ENCODE measurements around the gene ZNF621. TPM values are rescaled to one million over a fixed set of nuclear protein-coding genes. Genes with fewer than 3 reads are reported as not detected.

Gene ZNF621
- total RNA-seq (2014; rRNA removed; shearing (Covaris generic)): 6.4 and 9.4 TPM in 2 replicates

DNA sequence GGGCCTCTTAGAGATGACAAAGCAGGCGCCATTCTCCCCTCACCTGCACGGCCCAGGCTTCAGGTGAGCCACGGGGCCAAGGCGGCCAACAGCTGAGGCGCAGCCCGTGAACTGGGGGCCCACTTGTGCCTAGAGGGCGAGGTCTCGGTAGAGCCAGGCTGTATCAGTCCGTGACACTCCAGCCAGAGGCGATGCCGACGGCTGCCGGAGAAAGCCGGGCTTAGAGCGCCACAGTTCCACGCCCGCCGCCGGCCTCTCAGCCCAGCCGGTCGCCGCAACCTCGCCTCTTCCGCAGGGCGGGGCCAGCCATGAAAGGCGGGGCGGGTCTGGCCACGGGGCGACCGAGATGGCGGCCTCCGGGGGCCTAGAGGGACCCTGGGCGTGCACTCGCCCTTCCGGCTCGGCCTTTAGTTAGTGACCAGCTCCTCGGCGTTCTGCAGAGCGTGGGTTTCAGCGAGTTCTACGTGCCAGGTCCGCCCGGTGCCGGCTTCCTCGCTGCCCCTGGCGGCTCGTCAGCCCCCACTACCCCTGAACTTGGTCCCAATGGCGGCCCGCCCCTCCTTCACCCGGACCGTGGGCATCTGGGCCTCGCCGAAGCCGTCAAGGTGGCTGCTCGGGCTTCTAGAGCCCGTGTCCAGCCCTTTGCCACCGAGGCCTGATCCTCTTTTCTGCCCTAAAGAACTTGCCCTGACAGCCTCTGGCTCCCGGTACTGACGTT, at the start of gene ZNF621:
TSS of gene ZNF621 (plus strand) at position 393 of the 718 bp plus-strand sequence. CDS start 881 bp downstream, outside the sequence.
- Histone ChIP-seq H3K36me3 (replicated peaks; ENCODE audit: control insufficient read depth, insufficient read depth, low read length) (peaks cover 2% of the 10 kb centered on the region), H3K4me3 (ENCODE audit: insufficient read depth, low read depth, low read length) (peak within 1 kb of the TSS; percentile 92), H3K27me3 (ENCODE audit: control insufficient read depth, insufficient read depth, low read length) (no peaks in the 10 kb centered on the region)
- DNase-seq: peak; percentile 96

DNA sequence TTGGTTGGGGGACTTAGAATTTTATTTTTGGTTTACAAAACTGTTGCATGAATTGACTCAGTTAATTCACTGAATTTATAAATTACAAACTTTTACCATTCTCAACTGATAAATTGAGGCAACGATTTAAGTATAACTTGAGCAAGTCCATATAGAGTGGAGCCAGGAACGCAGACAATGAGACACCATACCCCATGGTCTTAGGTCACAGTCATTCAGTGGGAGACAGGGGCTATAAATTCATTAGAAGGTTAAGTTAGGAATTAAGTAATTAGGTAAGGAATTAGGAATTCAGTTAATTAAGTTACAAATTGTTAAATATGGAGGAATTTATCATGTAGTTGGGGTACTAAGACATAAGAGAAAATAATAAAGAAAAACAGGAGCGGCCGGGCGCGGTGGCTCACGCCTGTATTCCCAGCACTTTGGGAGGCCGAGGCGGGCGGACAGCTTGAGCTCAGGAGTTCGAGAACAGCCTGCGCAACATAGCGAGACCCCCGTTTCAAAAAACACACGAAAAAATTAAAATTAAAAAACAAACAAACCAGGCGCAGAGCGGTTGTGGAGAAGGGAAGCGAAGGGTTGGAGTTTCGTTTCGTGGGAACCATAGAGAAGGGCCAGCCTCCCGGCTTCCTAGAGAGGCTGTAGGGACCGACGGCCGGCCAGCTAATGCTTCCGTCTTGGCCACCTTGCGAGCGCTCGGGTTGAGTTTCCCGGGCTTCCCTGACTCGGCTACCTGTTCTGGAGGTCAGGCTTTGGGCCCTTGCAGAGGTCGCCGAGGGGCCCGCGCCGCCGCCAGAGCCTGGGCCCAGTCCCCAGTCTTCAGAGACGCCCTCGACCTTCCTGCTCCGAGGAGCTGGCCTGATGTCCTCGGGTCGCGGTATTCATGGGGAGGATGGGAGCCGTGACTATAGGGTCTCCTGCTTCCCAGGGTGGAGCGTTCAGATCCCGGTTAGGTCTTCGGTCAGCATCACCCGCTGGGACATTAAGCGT, 48.0 kb upstream of the ZNF621 start, which contains the start of gene ZNF619:
TSS of gene ZNF619 (plus strand) at position 645 of the 993 bp plus-strand sequence. CDS start 858 bp downstream, outside the sequence.
- DNase-seq: peak; percentile 83
- Histone ChIP-seq H3K27me3 (ENCODE audit: control insufficient read depth, insufficient read depth, low read length) (no peaks in the 10 kb centered on the region), H3K36me3 (replicated peaks; ENCODE audit: control insufficient read depth, insufficient read depth, low read length) (no peaks in the 10 kb centered on the region), H3K4me3 (ENCODE audit: insufficient read depth, low read depth, low read length) (peak within 1 kb of the TSS; percentile 58)

DNA sequence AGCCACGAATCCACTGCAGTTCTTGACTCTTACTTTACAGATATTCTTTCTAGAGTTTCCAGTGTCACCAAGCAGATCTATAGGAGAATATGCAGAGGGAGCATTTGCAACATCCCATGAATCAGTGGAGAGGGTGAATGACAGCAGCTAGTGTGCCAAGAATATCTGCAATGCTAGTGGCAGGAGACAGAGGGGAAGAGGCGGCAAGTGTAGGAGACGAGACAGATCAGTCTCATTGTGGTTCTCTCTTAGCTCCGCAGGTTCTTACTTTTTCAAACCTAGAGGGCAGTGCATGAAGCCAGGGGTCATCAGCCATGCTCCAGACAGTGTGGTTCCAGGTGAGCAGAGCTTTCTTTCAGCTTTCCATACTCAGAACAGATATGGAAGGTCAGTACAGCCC, 47.1 kb upstream of the ZNF621 start:
- H3K4me3 ChIP-seq (ENCODE audit: insufficient read depth, low read depth, low read length): peak overlapping the region; percentile 58
- no peaks in the 10 kb centered on the region for H3K36me3 ChIP-seq (replicated peaks; ENCODE audit: control insufficient read depth, insufficient read depth, low read length)
- no peaks in the 10 kb centered on the region for H3K27me3 ChIP-seq (ENCODE audit: control insufficient read depth, insufficient read depth, low read length)
- DNase-seq: peak; percentile 42

DNA sequence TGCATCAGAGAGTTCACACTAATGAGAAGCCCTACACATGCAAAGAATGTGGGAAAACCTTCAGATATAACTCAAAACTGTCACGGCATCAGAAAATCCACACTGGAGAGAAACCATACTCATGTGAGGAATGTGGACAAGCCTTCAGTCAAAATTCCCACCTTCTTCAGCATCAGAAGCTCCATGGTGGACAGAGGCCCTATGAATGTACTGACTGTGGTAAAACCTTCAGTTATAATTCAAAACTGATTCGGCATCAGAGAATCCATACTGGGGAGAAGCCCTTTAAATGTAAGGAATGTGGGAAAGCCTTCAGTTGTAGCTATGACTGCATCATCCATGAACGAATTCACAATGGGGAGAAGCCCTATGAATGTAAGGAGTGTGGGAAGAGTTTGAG, 37.6 kb upstream of the ZNF621 start:
- no peaks in the 10 kb centered on the region for H3K36me3 ChIP-seq (replicated peaks; ENCODE audit: control insufficient read depth, insufficient read depth, low read length)
- H3K4me3 ChIP-seq (ENCODE audit: insufficient read depth, low read depth, low read length): no peak overlapping the region
- DNase-seq: no peak
- no peaks in the 10 kb centered on the region for H3K27me3 ChIP-seq (ENCODE audit: control insufficient read depth, insufficient read depth, low read length)

DNA sequence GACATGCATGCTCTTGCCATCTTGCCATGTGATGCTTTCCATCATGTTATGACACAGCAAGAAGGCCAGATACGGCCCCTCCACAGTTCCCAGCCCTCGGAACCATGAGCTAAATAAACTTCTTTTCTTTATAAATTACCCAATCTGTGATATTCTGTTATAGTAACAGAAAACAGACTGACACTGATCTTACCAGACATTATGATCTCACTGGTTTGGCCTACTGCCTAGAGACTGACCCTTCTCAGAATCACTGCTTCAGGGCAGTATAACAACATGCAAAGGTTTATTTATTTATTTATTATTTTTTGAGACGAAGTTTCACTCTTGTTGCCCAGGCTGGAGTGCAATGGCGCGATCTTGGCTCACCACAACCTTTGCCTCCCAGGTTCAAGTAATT, 33.8 kb upstream of the ZNF621 start:
- no peaks in the 10 kb centered on the region for H3K27me3 ChIP-seq (ENCODE audit: control insufficient read depth, insufficient read depth, low read length)
- H3K4me3 ChIP-seq (ENCODE audit: insufficient read depth, low read depth, low read length): no peak overlapping the region
- no peak for DNase-seq
- no peaks in the 10 kb centered on the region for H3K36me3 ChIP-seq (replicated peaks; ENCODE audit: control insufficient read depth, insufficient read depth, low read length)

DNA sequence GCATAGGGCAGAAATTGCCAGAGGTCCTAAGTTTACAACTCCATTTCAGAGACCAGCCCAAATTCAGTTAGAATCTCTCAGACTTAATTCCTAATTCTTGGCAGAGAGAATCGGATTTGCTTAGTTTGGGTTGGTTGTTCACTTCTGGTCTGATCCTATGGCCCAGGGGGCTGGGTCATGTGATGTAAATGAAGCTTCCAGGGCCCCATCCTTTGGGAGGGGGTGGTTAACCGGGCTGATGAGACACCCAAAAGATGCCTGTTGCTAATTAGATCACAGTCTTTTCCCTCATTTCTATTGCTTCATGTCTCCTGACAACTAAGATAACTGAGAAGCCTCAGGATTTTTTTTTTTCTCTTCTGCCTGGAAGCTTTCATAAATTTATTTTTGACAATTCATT, 30.1 kb upstream of the ZNF621 start:
- H3K4me3 ChIP-seq (ENCODE audit: insufficient read depth, low read depth, low read length): no peak overlapping the region
- H3K36me3 ChIP-seq (replicated peaks; ENCODE audit: control insufficient read depth, insufficient read depth, low read length): no peaks in the 10 kb centered on the region
- H3K27me3 ChIP-seq (ENCODE audit: control insufficient read depth, insufficient read depth, low read length): no peaks in the 10 kb centered on the region
- peak; percentile 52 for DNase-seq

DNA sequence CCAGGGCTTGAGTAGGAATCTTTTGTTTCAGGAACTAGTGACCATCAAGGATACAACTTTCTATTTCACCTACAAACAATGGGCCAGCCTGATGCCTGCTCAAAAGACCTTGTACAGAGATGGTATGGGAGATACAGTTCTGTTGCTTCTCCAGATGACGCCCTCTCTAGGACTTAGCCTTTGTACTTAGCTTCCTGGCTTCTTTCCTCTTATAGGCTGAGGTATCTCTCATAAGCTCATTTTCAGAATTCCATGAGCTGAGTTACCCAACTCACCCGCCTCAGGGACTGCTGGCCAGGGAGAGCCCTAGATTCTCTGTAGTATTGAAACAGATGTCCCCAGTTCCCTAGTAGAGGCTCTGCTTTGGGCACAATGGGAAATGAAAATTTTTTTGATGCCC, 27.5 kb upstream of the ZNF621 start:
- Histone ChIP-seq H3K36me3 (replicated peaks; ENCODE audit: control insufficient read depth, insufficient read depth, low read length) (no peaks in the 10 kb centered on the region), H3K27me3 (ENCODE audit: control insufficient read depth, insufficient read depth, low read length) (no peaks in the 10 kb centered on the region), H3K4me3 (ENCODE audit: insufficient read depth, low read depth, low read length) (no peak overlapping the region)
- DNase-seq: no peak

DNA sequence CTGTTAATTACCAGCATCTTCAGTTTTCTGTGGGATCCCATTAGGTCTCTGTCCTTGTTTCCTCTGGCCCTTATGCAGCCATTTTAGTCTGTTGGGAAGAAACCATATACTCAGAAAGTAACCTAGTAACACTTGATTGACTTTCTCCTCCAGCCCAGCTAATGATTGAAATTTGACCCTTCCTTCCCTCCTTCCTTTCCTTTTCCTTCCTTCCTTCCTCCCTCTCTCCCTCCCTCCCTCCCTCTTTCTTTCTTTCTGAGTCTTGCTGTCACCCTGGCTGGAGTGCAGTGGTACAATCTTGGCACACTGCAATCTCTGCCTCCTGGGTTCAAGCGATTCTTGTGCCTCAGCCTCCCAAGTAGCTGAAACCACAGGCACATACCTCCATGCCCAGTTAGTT, 24.8 kb upstream of the ZNF621 start:
- no peak for DNase-seq
- Histone ChIP-seq H3K4me3 (ENCODE audit: insufficient read depth, low read depth, low read length) (no peak overlapping the region), H3K27me3 (ENCODE audit: control insufficient read depth, insufficient read depth, low read length) (no peaks in the 10 kb centered on the region), H3K36me3 (replicated peaks; ENCODE audit: control insufficient read depth, insufficient read depth, low read length) (no peaks in the 10 kb centered on the region)

DNA sequence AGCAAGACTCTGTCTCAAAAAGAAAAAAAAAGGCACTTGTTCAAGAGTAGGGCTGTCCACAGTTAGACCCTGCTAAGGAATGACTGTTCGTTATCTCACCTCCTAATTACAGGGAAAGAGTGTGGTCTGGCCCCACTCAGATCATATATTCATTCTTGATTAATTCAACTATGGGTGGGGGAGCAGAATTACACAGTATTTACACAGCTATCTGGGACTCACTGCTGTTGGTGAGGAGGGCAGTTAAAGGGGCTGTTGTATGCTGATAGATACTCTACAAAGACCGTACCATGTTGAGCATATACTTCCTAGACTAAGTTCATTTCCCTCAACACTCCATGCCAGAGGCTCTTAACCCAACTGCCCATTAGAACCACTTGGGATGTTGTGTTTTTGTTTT, 22.7 kb upstream of the ZNF621 start:
- Histone ChIP-seq H3K36me3 (replicated peaks; ENCODE audit: control insufficient read depth, insufficient read depth, low read length) (no peaks in the 10 kb centered on the region), H3K27me3 (ENCODE audit: control insufficient read depth, insufficient read depth, low read length) (no peaks in the 10 kb centered on the region)

DNA sequence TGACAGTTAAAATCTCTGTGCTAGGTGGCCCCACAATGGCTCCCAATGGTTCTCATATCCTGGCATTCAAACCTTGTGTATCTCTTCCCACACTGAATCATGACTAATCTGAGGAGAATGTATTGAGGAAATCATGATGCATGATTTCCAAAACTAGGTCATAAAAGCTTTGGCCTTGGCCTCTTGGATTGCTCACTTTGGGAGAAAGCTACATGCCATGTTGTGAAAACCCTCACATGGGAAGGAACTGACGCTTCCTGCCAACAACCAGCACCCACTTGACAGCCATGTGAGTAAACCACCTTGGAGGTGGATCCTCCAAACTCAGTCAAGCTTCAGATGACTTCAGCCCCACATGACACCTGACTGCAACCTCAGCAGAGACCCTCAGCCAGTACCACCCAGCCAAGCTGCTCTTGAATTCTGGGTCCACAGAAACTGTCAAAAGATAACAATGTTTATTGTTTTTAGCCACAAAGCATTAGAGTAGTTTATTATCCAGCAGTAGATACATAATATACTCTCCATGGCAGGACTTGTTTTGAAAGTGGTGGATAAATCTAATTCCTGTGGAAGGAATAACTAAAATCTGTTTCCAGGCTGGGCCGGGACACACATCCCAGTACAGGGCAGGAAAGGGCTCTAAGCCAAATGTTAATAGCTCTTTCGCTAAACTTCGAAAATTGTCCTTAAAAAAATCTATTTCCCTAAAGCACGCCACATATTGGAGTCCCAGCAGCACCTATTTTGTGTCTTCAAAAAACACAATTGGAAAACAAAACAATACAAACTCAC, 19.9 kb upstream of the ZNF621 start:
- no peaks in the 10 kb centered on the region for H3K27me3 ChIP-seq (ENCODE audit: control insufficient read depth, insufficient read depth, low read length)
- H3K36me3 ChIP-seq (replicated peaks; ENCODE audit: control insufficient read depth, insufficient read depth, low read length): no peaks in the 10 kb centered on the region; the same call in 1 of the 2 replicates
- H3K4me3 ChIP-seq (ENCODE audit: insufficient read depth, low read depth, low read length): no peak overlapping the region
- DNase-seq: no peak

More for the DNA sequence above, 22.7 kb upstream of the ZNF621 start:
- no peak overlapping the region for H3K4me3 ChIP-seq (ENCODE audit: insufficient read depth, low read depth, low read length)
- DNase-seq: no peak

DNA sequence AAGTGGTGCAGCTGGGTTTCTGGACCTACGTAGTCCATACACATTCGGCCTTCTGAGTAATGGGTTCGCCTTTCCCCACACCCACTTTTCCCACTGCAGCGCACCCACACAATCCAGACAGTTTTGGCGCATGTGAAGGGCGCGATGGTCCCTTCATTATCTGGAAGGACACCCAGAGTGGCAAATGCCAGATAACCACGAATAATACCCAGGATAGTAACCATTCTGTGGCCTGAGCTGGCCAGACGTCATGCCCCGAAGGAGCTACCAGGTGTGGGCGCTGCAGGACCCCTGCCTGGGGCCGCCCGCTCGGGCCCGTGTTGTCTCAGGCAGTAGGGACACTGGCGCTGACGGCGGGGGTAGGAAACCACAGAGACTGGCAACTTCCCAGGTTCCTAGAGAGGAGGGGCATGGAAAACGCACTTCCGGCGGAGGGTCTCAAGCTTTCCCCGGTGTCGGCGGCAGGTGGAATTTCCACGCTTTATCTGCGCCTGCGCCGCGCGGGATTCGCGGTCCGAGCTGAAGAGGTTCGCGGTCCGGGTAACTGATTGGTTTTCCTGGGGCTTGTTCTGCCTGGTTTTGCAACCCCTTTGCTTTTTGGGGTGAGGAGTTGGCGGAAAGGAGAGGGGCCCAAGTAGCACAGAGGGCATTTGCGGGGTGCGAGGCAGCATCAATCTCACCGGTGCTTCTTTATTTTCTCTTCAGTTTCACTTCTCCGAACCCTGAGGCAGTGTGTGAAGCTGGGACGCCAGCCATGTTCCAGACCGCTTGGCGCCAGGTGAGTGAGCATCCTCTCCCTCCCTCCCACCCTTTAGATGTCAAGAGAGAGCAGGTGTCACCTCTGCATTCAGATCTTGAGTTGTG, 18.9 kb upstream of the ZNF621 start, which contains the start of gene ZNF620:
TSS of gene ZNF620 (plus strand) at position 441 of the 864 bp plus-strand sequence. CDS start at position 755, 314 bp downstream.
- Histone ChIP-seq H3K36me3 (replicated peaks; ENCODE audit: control insufficient read depth, insufficient read depth, low read length) (peaks cover 1% of the 10 kb centered on the region; the same call in 1 of the 2 replicates), H3K27me3 (ENCODE audit: control insufficient read depth, insufficient read depth, low read length) (no peaks in the 10 kb centered on the region), H3K4me3 (ENCODE audit: insufficient read depth, low read depth, low read length) (peak within 1 kb of the TSS; percentile 70)
- DNase-seq: peak; percentile 92

DNA sequence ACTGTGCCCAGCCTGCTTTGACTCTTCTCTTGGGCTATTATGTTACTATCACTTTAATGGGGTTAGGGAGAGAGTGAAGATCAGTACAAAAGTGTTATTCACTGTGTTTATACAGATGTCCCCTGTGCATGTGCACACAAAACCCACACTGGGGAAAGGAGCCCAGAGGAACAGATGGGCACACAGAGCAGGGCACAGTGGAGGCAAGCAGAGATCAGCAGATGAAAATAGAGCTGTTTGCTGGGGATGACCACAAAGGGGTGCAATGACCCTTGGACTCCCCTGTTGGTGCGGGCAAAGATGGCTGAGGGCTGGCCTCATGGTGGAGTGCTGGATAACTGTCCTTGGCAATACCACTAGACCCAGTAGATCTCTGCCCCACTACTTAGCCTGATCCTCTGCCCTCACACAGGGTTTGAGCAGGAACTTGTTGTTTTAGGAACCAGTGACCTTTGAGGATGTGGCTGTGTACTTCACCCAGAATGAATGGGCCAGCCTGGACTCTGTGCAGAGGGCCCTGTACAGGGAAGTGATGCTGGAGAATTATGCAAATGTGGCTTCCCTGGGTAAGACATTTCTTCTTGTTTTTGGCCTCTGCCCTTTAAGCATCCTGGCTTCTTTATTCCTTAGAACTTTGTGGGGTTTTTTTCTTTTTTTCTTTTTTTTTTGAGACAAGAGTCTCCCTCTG, 13.6 kb upstream of the ZNF621 start:
- no peak overlapping the region for H3K4me3 ChIP-seq (ENCODE audit: insufficient read depth, low read depth, low read length)
- no peaks in the 10 kb centered on the region for H3K27me3 ChIP-seq (ENCODE audit: control insufficient read depth, insufficient read depth, low read length)
- no peak for DNase-seq
- peaks cover 11% of the 10 kb centered on the region for H3K36me3 ChIP-seq (replicated peaks; ENCODE audit: control insufficient read depth, insufficient read depth, low read length)

DNA sequence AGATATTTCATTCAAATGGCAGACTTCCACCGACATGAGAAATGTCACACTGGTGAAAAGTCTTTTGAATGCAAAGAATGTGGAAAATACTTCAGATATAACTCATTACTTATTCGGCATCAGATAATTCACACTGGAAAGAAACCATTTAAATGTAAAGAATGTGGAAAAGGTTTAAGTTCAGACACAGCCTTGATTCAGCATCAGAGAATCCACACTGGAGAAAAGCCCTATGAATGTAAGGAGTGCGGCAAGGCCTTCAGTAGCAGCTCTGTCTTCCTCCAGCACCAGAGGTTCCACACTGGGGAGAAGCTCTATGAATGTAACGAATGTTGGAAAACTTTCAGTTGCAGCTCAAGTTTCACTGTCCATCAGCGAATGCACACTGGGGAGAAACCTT, 8.6 kb upstream of the ZNF621 start:
- no peak for DNase-seq
- Histone ChIP-seq H3K36me3 (replicated peaks; ENCODE audit: control insufficient read depth, insufficient read depth, low read length) (peaks cover 11% of the 10 kb centered on the region), H3K27me3 (ENCODE audit: control insufficient read depth, insufficient read depth, low read length) (no peaks in the 10 kb centered on the region), H3K4me3 (ENCODE audit: insufficient read depth, low read depth, low read length) (no peak overlapping the region)
